AG08395 (cell line): ENCODE measurements around the gene TCF4.

Source experiments
- DNase-seq: peaks from one replicate; pipeline ENCODE4 v3.0.0; 2012; ENCODE audit warnings: mixed read lengths, low spot score

TCF4 gene

GRCh38 chr18:55296115-55296514 lies 291.9 kb downstream of the TCF4 start:
- DNase-seq: no peak

- DNase-seq: peak; percentile 4
Observed at GRCh38 chr18:55290898-55291297, 297.1 kb downstream of the TCF4 start.

- no peak for DNase-seq
Observed at GRCh38 chr18:55289775-55290174, 298.2 kb downstream of the TCF4 start.

- DNase-seq: no peak
Observed at GRCh38 chr18:55289048-55289447, 298.9 kb downstream of the TCF4 start.

- DNase-seq: no peak
Observed at GRCh38 chr18:55287935-55288868, 299.8 kb downstream of the TCF4 start.

GRCh38 chr18:55287149-55287806 lies 300.7 kb downstream of the TCF4 start:
- DNase-seq: peak; percentile 13

GRCh38 chr18:55286257-55286825 lies 301.7 kb downstream of the TCF4 start:
- DNase-seq: no peak

- peak; percentile 18 for DNase-seq
Observed at GRCh38 chr18:55284614-55285013, 303.4 kb downstream of the TCF4 start.

- DNase-seq: no peak
Observed at GRCh38 chr18:55283309-55283708, 304.7 kb downstream of the TCF4 start.

- DNase-seq: no peak
Observed at GRCh38 chr18:55280503-55280902, 307.5 kb downstream of the TCF4 start.

- DNase-seq: peak; percentile 83
Observed at GRCh38 chr18:55275039-55275901, 312.7 kb downstream of the TCF4 start.

GRCh38 chr18:55272510-55273243 lies 315.3 kb downstream of the TCF4 start:
- DNase-seq: peak; percentile 60

GRCh38 chr18:55269622-55270021 lies 318.4 kb downstream of the TCF4 start:
- DNase-seq: no peak

- no peak for DNase-seq
Observed at GRCh38 chr18:55268628-55269275, 319.2 kb downstream of the TCF4 start.

- DNase-seq: no peak
Observed at GRCh38 chr18:55268151-55268601, 319.8 kb downstream of the TCF4 start.

GRCh38 chr18:55266981-55267380 lies 321.0 kb downstream of the TCF4 start:
- peak; percentile 45 for DNase-seq

- DNase-seq: no peak
Observed at GRCh38 chr18:55265984-55266383, 322.0 kb downstream of the TCF4 start.

GRCh38 chr18:55265130-55265675 lies 322.8 kb downstream of the TCF4 start:
- no peak for DNase-seq

- no peak for DNase-seq
Observed at GRCh38 chr18:55264108-55264507, 323.9 kb downstream of the TCF4 start.

GRCh38 chr18:55262021-55262560 lies 325.9 kb downstream of the TCF4 start:
- DNase-seq: no peak
